ENCODE measurements around the gene SOD2. TPM values are rescaled to one million over a fixed set of nuclear protein-coding genes. Genes with fewer than 3 reads are reported as not detected.
"Not testable (repeated sequence)": the region's sequence is repeated elsewhere in the genome, so short reads cannot be mapped to it uniquely, and the experiment has no call there.

The SOD2 gene
- total RNA-seq, 1 experiment from 2014 or later, result 90.8 TPM

DNA sequence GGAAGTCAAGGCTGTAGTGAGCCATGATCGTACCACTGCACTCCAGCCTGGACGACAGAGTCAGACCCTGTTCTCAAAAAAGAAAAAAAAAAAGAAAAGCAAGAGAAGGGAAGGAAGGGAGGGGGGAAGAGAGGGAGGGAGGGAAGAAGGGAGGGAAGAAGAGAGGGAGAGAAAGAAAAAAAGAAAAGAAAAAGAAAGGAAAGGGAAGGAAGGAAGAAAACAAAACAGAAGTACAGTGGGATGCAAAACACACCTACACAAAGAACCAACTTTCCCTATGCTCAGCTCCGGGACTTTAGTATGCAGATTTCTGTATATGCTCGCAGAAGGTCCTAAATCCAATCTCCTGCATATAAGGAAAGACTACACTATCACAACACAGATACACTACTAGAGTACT lies 31.7 kb upstream of the SOD2 start:
- Histone ChIP-seq H3K36me3 (replicated peaks; ENCODE audit: control insufficient read depth, insufficient read depth, low read length) (no peaks in the 10 kb centered on the region), H3K4me3 (ENCODE audit: insufficient read depth, low read depth, low read length) (no peak overlapping the region), H3K27me3 (ENCODE audit: control insufficient read depth, insufficient read depth, low read length) (no peaks in the 10 kb centered on the region)
- no peak for DNase-seq

GRCh38 chr6:159723259-159723658 lies 30.2 kb upstream of the SOD2 start:
- no peak for DNase-seq
- Histone ChIP-seq H3K4me3 (ENCODE audit: insufficient read depth, low read depth, low read length) (no peak overlapping the region), H3K36me3 (replicated peaks; ENCODE audit: control insufficient read depth, insufficient read depth, low read length) (no peaks in the 10 kb centered on the region), H3K27me3 (ENCODE audit: control insufficient read depth, insufficient read depth, low read length) (no peaks in the 10 kb centered on the region)

- Histone ChIP-seq H3K4me3 (ENCODE audit: insufficient read depth, low read depth, low read length) (no peak overlapping the region), H3K27me3 (ENCODE audit: control insufficient read depth, insufficient read depth, low read length) (no peaks in the 10 kb centered on the region), H3K36me3 (replicated peaks; ENCODE audit: control insufficient read depth, insufficient read depth, low read length) (no peaks in the 10 kb centered on the region; the same call in 1 of the 2 replicates)
- DNase-seq, result no peak
These were observed 29.6 kb upstream of the SOD2 start for GRCh38 chr6:159722655-159723054.

DNA sequence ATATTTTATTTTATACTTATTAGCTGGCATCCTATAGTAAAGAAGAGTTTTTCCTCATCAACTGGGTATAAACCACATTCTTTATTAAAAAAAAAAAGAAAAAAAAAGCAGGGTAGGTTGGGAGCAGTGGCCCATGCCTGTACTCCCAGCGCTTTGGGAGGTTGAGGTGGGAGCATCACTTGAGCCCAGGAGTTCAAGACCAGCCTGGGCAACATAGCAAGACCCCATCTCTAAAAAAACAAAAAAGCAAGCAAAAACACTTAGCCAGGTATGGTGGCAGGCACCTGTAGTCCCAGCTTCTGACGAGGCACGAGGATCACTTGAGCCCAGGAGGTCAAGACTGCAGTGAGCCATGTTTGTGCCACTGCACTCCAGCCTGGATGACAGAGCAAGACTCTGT lies 28.9 kb upstream of the SOD2 start:
- H3K27me3 ChIP-seq (ENCODE audit: control insufficient read depth, insufficient read depth, low read length); H3K36me3 ChIP-seq (replicated peaks; ENCODE audit: control insufficient read depth, insufficient read depth, low read length); DNase-seq; H3K4me3 ChIP-seq (ENCODE audit: insufficient read depth, low read depth, low read length): not testable (repeated sequence)

DNA sequence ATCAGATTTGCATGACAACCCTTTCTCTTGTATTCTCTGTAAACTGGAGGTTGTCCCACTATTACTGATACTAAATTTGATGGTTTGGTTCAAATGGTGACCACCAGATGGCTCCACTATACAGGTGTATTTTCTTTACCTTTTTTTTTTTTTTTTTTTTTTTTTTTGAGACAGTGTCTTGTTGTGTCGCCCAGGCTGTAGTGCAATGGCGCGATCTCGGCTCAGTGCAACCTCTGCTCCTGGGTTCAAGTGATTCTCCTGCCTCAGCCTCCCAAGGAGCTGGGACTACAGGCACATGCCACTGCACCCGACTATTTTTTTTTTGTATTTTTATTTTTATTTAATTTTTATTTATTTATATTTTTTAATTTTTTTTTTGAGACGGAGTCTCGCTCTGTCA lies 27.7 kb upstream of the SOD2 start:
- Histone ChIP-seq H3K27me3 (ENCODE audit: control insufficient read depth, insufficient read depth, low read length) (no peaks in the 10 kb centered on the region), H3K36me3 (replicated peaks; ENCODE audit: control insufficient read depth, insufficient read depth, low read length) (no peaks in the 10 kb centered on the region; the same call in 1 of the 2 replicates), H3K4me3 (ENCODE audit: insufficient read depth, low read depth, low read length) (no peak overlapping the region)
- peak; percentile 40 for DNase-seq

DNA sequence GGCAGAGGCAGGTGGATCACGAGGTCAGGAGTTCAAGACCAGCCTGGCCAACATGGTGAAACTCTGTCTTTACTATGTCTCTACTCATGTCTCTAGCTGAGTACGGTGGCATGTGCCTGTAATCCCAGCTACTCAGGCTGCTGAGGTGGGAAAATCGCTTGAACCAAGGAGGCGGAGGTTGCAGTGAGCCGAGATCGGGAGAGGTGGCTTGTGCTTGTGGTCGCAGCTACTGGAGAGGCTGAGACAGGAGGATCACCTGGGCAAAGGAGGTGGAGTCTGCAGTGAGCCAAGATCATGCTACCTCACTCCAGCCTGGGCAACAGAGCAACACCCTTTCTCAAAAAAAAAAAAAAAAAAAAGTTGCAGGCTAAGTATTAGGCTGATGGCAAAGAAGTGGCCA lies 26.2 kb upstream of the SOD2 start:
- DNase-seq, result no peak
- no peak overlapping the region for H3K4me3 ChIP-seq (ENCODE audit: insufficient read depth, low read depth, low read length)
- H3K27me3 ChIP-seq (ENCODE audit: control insufficient read depth, insufficient read depth, low read length), result no peaks in the 10 kb centered on the region
- no peaks in the 10 kb centered on the region; the same call in 1 of the 2 replicates for H3K36me3 ChIP-seq (replicated peaks; ENCODE audit: control insufficient read depth, insufficient read depth, low read length)

DNA sequence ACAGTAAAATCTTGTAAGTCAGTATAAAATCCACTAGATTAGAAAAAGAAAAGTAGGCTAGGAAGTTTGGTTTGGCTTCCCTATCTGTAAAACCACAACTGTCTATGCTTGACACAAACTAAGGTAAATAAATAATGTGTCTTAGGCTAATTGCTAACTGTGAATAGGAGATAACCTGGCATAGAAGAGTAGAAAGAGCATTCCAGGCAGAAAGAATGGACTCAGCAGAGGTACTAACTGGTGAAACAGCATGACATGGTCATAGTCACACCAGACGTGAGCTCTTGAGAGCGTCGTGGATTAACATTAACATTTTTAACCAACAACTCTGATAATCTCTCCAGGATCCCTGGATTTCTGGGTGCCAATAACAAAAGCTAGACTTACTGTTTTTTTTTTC lies 25.6 kb upstream of the SOD2 start:
- Histone ChIP-seq H3K36me3 (replicated peaks; ENCODE audit: control insufficient read depth, insufficient read depth, low read length) (no peaks in the 10 kb centered on the region; the same call in 1 of the 2 replicates), H3K4me3 (ENCODE audit: insufficient read depth, low read depth, low read length) (no peak overlapping the region), H3K27me3 (ENCODE audit: control insufficient read depth, insufficient read depth, low read length) (no peaks in the 10 kb centered on the region)
- DNase-seq, result no peak

GRCh38 chr6:159716247-159717096 lies 23.4 kb upstream of the SOD2 start:
- Histone ChIP-seq H3K27me3 (ENCODE audit: control insufficient read depth, insufficient read depth, low read length) (no peaks in the 10 kb centered on the region), H3K4me3 (ENCODE audit: insufficient read depth, low read depth, low read length) (no peak overlapping the region), H3K36me3 (replicated peaks; ENCODE audit: control insufficient read depth, insufficient read depth, low read length) (no peaks in the 10 kb centered on the region; the same call in 1 of the 2 replicates)
- DNase-seq, result no peak

DNA sequence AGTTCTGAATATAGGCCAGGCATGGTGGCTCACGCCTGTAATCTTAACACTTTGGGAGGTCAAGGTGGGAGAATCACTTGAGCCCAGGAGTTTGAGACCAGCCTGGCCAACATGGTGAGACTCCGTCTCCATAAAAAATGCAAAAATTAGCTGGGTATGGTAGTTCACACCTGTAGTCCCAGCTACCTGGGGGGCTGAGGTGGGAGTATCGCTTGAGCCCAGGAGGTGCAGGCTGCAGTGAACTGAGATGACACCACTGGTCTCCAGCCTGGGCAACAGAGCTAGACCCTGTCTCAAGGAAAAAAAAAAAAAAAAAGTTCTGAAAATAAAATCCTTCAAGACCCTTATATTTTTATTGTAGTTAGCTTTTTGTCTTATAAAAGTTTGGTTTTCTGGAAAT lies 22.6 kb upstream of the SOD2 start:
- H3K4me3 ChIP-seq (ENCODE audit: insufficient read depth, low read depth, low read length), result no peak overlapping the region
- DNase-seq, result no peak
- no peaks in the 10 kb centered on the region; the same call in 1 of the 2 replicates for H3K36me3 ChIP-seq (replicated peaks; ENCODE audit: control insufficient read depth, insufficient read depth, low read length)
- H3K27me3 ChIP-seq (ENCODE audit: control insufficient read depth, insufficient read depth, low read length), result no peaks in the 10 kb centered on the region

- DNase-seq, result no peak
- no peaks in the 10 kb centered on the region for H3K27me3 ChIP-seq (ENCODE audit: control insufficient read depth, insufficient read depth, low read length)
- no peaks in the 10 kb centered on the region; the same call in 1 of the 2 replicates for H3K36me3 ChIP-seq (replicated peaks; ENCODE audit: control insufficient read depth, insufficient read depth, low read length)
- H3K4me3 ChIP-seq (ENCODE audit: insufficient read depth, low read depth, low read length), result no peak overlapping the region
These were observed 22.1 kb upstream of the SOD2 start for GRCh38 chr6:159715166-159715565.

DNA sequence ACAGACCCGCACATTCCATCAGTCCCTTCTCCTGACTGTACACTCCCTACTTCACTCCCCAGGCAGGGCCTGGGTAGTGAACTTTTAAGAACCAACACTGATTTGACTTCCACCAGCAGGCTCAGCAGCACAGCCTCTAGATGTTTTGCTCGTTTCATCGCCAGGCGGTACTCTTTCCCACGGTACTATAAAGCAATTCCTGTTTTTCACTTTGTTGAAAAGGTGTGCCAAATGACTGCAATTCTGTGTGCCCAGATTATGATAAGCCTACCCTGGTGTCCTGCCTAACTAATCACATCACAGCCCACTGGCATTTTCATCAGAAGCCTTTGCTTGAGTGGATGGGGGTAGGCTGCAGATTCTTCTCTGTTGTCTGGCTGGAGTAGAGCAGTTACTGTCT lies 21.4 kb upstream of the SOD2 start:
- Histone ChIP-seq H3K4me3 (ENCODE audit: insufficient read depth, low read depth, low read length) (no peak overlapping the region), H3K36me3 (replicated peaks; ENCODE audit: control insufficient read depth, insufficient read depth, low read length) (no peaks in the 10 kb centered on the region; the same call in 1 of the 2 replicates), H3K27me3 (ENCODE audit: control insufficient read depth, insufficient read depth, low read length) (no peaks in the 10 kb centered on the region)
- DNase-seq, result no peak

GRCh38 chr6:159713984-159714383 lies 20.9 kb upstream of the SOD2 start:
- no peak overlapping the region for H3K4me3 ChIP-seq (ENCODE audit: insufficient read depth, low read depth, low read length)
- H3K27me3 ChIP-seq (ENCODE audit: control insufficient read depth, insufficient read depth, low read length), result no peaks in the 10 kb centered on the region
- no peaks in the 10 kb centered on the region; the same call in 1 of the 2 replicates for H3K36me3 ChIP-seq (replicated peaks; ENCODE audit: control insufficient read depth, insufficient read depth, low read length)
- no peak for DNase-seq

DNA sequence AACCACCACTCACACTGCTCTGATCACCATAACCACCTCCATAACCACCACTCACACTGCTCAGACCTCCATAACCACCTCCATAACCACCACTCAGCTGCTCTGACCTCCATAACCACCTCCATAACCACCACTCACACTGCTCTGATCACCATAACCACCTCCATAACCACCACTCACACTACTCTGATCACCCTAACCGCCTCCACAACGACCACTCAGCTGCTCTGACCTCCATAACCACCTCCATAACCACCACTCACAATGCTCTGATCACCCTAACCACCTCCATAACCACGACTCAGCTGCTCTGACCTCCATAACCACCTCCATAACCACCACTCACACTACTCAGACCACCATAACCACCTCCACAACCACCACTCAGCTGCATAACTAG lies 19.3 kb upstream of the SOD2 start:
- H3K36me3 ChIP-seq (replicated peaks; ENCODE audit: control insufficient read depth, insufficient read depth, low read length); H3K4me3 ChIP-seq (ENCODE audit: insufficient read depth, low read depth, low read length); H3K27me3 ChIP-seq (ENCODE audit: control insufficient read depth, insufficient read depth, low read length); DNase-seq: not testable (repeated sequence)

- not testable (repeated sequence) for H3K4me3 ChIP-seq (ENCODE audit: insufficient read depth, low read depth, low read length); H3K27me3 ChIP-seq (ENCODE audit: control insufficient read depth, insufficient read depth, low read length); H3K36me3 ChIP-seq (replicated peaks; ENCODE audit: control insufficient read depth, insufficient read depth, low read length); DNase-seq
These were observed 17.6 kb upstream of the SOD2 start for GRCh38 chr6:159710603-159711002.

GRCh38 chr6:159701413-159701999 lies 8.5 kb upstream of the SOD2 start:
- H3K36me3 ChIP-seq (replicated peaks; ENCODE audit: control insufficient read depth, insufficient read depth, low read length), result no peaks in the 10 kb centered on the region
- no peak for DNase-seq

More at GRCh38 chr6:159701413-159701999, 8.5 kb upstream of the SOD2 start:
- no peak overlapping the region for H3K4me3 ChIP-seq (ENCODE audit: insufficient read depth, low read depth, low read length)
- H3K27me3 ChIP-seq (ENCODE audit: control insufficient read depth, insufficient read depth, low read length), result no peaks in the 10 kb centered on the region

All from H7 (cell line).